CD4-positive, alpha-beta T cell treated with Interleukin-12 subunit alpha and Interleukin-12 subunit beta, for 1 hour (primary cell): Measurements from ENCODE around the gene TSEN34.

Experiments used
- DNase-seq: peaks from one replicate; pipeline ENCODE4 v3.0.0-alpha.2; 2020

Gene TSEN34

GRCh38 chr19:54191011-54191810, at the start of gene TSEN34:
Gene TSEN34 (plus strand): TSS chr19:54191308. CDS start chr19:54191365, 57 bp downstream.
- peak; percentile 92 for DNase-seq

GRCh38 chr19:54141356-54141755, 49.8 kb upstream of the TSEN34 start:
- DNase-seq = no peak

GRCh38 chr19:54142166-54142780, 48.8 kb upstream of the TSEN34 start:
- DNase-seq = no peak

- no peak for DNase-seq
Observed at GRCh38 chr19:54145541-54146158, 45.5 kb upstream of the TSEN34 start.

GRCh38 chr19:54147676-54148075, 43.4 kb upstream of the TSEN34 start:
- DNase-seq = no peak

DNA sequence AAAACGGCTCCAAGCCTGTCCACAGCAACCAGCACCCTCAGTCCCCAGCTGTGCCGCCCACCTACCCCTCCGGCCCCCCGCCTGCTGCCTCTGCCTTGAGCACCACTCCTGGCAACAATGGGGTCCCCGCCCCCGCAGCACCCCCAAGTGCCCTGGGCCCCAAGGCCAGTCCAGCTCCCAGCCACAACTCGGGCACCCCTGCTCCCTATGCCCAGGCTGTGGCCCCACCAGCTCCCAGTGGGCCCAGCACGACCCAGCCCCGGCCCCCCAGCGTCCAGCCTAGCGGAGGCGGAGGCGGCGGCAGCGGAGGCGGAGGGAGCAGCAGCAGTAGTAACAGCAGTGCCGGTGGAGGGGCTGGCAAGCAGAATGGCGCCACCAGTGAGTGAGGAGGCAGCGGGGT, 43.0 kb upstream of the TSEN34 start:
- DNase-seq = no peak

- DNase-seq = no peak
Observed at GRCh38 chr19:54149021-54149812, 41.9 kb upstream of the TSEN34 start.

- no peak for DNase-seq
Observed at GRCh38 chr19:54151362-54152035, 39.6 kb upstream of the TSEN34 start.

GRCh38 chr19:54152267-54152666, 38.8 kb upstream of the TSEN34 start:
- no peak for DNase-seq

- no peak for DNase-seq
Observed at GRCh38 chr19:54152878-54153524, 38.1 kb upstream of the TSEN34 start.

- no peak for DNase-seq
Observed at GRCh38 chr19:54153731-54154326, 37.3 kb upstream of the TSEN34 start.

DNA sequence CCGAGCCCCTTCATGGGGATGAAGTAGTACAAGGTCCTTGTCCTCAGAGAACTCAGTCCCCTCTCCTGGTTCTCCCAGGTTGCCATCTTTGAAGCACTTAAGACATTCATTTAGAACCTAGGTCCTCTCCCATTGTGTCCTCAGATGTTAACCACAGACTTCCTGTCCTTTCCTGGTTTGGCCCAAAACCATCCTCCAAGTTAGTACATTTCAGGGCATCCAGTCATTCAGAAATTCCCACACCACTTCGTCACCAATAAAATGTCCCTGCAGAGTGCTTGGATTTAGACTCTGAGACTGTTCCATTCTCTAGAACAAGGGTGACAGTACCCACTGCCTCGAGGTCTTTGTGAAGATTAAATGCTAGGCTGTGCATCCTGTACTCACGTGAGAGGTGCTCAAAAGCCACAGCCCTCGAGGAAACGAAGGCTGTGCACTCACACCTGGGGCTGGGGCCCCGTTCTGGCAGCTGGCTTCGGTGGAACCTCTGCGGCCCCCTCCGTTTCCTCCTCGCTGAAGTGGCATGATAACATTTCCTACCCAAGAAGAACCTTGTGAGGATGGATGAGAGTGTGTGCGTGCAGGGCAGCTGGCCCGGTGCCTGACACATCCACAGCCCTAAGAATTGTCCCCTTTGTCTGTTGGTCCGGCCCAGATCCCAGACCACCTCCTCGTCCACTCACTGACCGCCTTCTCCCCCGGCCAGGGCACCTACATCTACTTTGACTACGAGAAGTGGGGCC, 36.3 kb upstream of the TSEN34 start:
- DNase-seq = peak; percentile 39

DNA sequence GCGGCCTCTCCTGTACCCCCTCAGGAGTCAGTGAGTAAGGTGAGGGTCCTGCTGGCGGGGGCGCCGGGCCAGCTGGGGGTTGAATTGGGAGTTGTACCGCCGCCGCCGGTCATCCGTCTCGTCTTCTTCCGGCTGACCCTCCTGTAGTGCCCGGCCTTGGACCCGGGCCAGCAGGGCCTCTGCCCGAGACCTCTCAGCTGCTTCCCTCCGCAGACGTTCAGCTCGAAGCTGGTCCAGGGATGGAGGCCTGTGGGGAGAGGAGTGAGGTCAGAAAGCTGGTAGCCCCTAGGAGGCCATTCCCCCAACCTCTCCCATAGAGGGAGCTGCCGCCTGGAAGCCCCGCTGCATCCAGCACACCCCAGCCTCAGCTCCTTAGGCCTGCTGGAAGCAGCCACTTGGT, 35.4 kb upstream of the TSEN34 start:
- DNase-seq = no peak

- DNase-seq = no peak
Observed at GRCh38 chr19:54156490-54156889, 34.6 kb upstream of the TSEN34 start.

GRCh38 chr19:54156953-54157352, 34.2 kb upstream of the TSEN34 start:
- DNase-seq = no peak

DNA sequence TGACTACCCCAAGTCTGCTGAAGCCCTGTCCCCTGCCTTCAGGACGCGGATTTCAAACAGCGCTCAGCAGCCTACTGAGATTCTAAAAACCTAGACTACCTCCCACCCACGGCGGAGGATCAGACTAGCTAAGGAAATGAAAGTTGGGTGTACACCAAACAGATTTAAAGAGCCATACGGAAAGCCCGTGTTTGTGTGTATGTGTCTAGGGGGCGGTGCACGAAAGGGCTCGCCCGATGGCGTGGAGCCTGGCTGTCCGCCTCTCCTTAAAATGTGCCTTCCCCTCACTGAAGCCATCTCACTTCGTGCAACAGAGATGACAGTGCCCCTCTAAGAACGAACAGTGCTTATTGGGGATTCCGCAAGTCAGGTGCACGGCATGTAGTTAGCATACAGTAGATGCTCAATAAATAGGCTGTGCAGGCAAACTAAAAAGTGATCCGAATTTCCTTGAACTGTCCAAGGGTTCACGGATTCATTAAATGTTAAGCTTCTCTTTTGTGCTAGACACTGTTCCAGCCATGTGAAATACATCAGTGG, 32.2 kb upstream of the TSEN34 start:
- peak; percentile 38 for DNase-seq

DNA sequence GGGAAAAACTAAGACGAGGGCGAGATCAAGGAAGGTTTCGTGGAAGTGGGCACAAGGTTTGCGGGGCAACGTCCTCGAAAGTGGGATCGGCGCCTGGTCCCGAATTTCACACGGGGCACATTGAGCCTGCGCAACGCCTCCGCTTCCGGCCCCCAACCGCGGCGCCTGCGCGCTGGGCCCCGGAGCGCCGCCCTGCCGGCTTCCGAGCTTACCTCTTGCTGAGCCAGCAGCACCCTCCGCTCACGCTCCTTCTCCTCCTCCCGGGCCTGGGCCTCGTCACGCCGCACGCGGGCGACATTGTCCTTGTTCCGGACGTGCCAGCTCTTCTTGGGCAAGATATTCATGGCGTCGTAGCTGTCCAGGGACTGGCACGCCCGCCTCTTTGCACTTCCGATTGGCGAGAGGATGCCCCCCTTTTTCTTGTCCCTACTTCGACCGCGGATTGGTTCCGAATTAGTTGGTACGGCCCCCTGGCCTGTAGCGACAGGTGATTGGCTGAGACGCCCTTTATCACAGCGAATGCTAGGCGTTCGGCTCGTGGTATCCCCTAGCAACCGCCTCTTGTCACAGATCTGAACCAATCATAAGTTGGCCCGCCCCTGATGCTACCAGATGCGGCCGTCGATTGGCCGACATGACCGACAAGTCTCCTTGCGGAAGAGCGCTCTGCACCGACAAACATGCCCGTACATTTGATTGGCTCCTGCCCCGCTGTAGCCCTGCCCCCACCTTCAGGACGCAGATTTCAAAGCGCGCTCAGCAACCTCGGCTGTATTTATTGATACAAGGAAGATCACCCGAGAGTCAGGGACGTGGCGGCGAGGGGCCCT, 31.5 kb upstream of the TSEN34 start, which contains the start of gene LENG1:
Gene LENG1 (minus strand): TSS at position 370 of the 830 bp plus-strand sequence. CDS start 26 bp downstream, at position 344.
- DNase-seq = peak; percentile 100

- no peak for DNase-seq
Observed at GRCh38 chr19:54160182-54160811, 30.8 kb upstream of the TSEN34 start.

GRCh38 chr19:54160854-54161253, 30.3 kb upstream of the TSEN34 start:
- DNase-seq = no peak
